Measurements from ENCODE around the gene ACKR4.

The ACKR4 gene

GRCh38 chr3:132642539-132642847 lies 45.4 kb downstream of the ACKR4 start:
- DNase-seq, result no peak

DNA sequence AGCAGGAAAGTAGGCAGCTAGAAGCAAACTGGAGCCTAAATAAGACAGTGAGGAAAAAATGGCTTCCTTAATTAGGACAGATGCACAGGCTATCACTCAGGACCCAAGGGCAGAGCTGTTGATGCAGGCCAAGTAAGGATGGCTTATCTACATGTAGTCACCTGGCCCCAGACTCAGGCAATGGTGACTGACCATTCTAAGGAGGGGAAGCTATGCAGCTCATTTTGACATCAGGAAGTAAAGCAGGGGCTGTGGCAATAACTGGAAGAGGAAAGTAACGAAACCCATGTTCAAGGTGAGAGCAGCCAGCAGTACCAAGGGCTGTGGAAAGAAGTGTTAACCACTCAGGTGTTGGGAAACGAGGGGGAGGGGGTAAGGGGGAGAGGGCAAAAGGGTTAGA lies 46.3 kb downstream of the ACKR4 start:
- DNase-seq, result no peak

- DNase-seq, result no peak
Measured at GRCh38 chr3:132645058-132645457, 48.0 kb downstream of the ACKR4 start.

DNA sequence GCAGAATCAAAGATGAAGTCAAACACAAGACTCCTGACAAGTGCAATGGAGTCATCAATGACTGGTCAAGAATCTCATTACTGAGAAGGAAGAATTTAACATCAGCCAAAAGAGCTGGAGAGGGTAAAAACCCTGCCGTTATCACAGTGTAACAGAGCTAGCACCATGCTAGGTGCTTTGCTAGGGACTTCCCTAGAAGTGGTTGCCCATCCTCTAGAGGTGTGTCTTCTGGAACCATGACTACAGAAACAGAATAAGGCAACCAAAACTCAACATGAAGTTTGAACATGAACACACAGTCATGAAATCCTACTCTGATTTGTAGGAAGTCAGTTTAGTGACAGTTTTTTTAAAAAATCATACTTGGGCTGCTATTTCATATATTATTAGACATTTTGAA lies 53.1 kb downstream of the ACKR4 start:
- no peak for DNase-seq
